ENCODE results near the gene OTUD6A.

OTUD6A gene

DNA sequence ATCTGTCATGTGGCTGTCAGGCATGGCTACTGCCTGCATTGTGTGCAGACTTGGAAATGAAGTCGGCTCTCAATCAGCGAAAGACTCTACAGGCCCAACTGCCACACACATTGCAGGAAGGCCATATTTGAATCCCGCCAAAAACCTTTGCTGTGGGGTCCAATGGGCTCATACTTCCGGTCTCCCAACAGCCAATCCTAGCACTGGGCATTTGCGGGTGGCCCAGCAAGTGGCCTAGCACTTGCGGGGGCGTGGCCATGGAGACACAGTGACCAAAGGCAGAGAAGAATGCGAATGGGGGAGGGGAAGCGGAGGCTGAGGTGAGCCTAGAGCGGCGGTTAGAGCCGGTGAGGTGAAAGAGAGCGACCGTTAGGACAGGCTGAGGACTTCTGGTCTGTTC is at the start of gene OTUD6A:
TSS of gene OTUD6A (plus strand) at position 382 of the 400 bp plus-strand sequence. CDS start 68 bp downstream, outside the sequence.
- no peak for DNase-seq (ENCODE audit: low read depth)
- H3K4me3 ChIP-seq (ENCODE audit: control insufficient read depth, low read depth, low read length): no peak within 1 kb of the TSS
- TF ChIP-seq, protein P1, sequence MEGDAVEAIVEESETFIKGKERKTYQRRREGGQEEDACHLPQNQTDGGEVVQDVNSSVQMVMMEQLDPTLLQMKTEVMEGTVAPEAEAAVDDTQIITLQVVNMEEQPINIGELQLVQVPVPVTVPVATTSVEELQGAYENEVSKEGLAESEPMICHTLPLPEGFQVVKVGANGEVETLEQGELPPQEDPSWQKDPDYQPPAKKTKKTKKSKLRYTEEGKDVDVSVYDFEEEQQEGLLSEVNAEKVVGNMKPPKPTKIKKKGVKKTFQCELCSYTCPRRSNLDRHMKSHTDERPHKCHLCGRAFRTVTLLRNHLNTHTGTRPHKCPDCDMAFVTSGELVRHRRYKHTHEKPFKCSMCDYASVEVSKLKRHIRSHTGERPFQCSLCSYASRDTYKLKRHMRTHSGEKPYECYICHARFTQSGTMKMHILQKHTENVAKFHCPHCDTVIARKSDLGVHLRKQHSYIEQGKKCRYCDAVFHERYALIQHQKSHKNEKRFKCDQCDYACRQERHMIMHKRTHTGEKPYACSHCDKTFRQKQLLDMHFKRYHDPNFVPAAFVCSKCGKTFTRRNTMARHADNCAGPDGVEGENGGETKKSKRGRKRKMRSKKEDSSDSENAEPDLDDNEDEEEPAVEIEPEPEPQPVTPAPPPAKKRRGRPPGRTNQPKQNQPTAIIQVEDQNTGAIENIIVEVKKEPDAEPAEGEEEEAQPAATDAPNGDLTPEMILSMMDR (conservative IDR thresholded peaks at IDR 0.05; ENCODE audit: control insufficient read depth, insufficient read depth, low read depth, low read length): no peak

GRCh38 chrX:70012756-70013155 is 49.5 kb upstream of the OTUD6A start:
- H3K4me3 ChIP-seq (ENCODE audit: control insufficient read depth, low read depth, low read length): no peak overlapping the region
- DNase-seq (ENCODE audit: low read depth): no peak
- TF ChIP-seq, protein P1 (conservative IDR thresholded peaks at IDR 0.05; ENCODE audit: control insufficient read depth, insufficient read depth, low read depth, low read length): no peak

- H3K4me3 ChIP-seq (ENCODE audit: control insufficient read depth, low read depth, low read length): no peak overlapping the region
- TF ChIP-seq, protein P1 (conservative IDR thresholded peaks at IDR 0.05; ENCODE audit: control insufficient read depth, insufficient read depth, low read depth, low read length): no peak
- no peak for DNase-seq (ENCODE audit: low read depth)
These were observed 48.5 kb upstream of the OTUD6A start for GRCh38 chrX:70013466-70014381.

- TF ChIP-seq, protein P1 (conservative IDR thresholded peaks at IDR 0.05; ENCODE audit: control insufficient read depth, insufficient read depth, low read depth, low read length): no peak
- DNase-seq (ENCODE audit: low read depth): no peak
- H3K4me3 ChIP-seq (ENCODE audit: control insufficient read depth, low read depth, low read length): no peak overlapping the region
These were observed 45.7 kb upstream of the OTUD6A start for GRCh38 chrX:70016513-70016912.

- H3K4me3 ChIP-seq (ENCODE audit: control insufficient read depth, low read depth, low read length): no peak overlapping the region
- TF ChIP-seq, protein P1 (conservative IDR thresholded peaks at IDR 0.05; ENCODE audit: control insufficient read depth, insufficient read depth, low read depth, low read length): no peak
- DNase-seq (ENCODE audit: low read depth): no peak
These were observed 39.6 kb upstream of the OTUD6A start for GRCh38 chrX:70022616-70023015.

DNA sequence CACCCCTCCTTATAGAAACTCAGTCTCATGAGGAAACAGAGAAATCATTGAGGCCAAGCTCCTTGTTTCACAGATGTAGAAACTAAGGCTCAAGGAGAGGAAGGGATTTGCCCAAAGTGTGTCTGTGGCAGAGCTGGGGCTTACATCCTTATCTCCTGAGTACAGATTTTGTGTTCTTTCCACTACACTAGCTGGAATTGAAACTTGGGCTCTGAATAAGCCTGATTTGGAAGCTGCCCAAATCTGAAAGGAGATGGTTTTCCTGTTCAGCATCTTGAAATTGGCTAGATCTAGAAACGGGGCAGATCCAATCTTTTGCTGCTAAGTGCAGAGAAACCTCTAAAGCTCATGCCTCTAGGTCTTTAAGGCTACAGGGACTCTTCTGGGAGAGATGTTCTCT is 36.8 kb upstream of the OTUD6A start:
- peak; percentile 27 for DNase-seq (ENCODE audit: low read depth)
- no peak overlapping the region for H3K4me3 ChIP-seq (ENCODE audit: control insufficient read depth, low read depth, low read length)
- TF ChIP-seq, protein P1 (conservative IDR thresholded peaks at IDR 0.05; ENCODE audit: control insufficient read depth, insufficient read depth, low read depth, low read length): no peak
